Tibial artery (tissue), 4 donors: ENCODE data around the gene LHCGR.

ENCODE experiments used
- DNase-seq, 2 donors: peaks; one replicate each; pipeline ENCODE4 v3.0.0-alpha.2; 2019
- H3K27ac ChIP-seq, 2 donors: fragments of 200-600 bp; sonication (generic) in 1 of 2; 1 replicate in 1 of 2; 2 replicates in 1 of 2; pipeline ENCODE4 v1.5.1; 2018 to 2019; ENCODE audit warnings: mild to moderate bottlenecking in 1 of 2
- H3K27me3 ChIP-seq, 2 donors: fragments of 200-600 bp; sonication (generic) in 1 of 2; one replicate each; pipeline versions ENCODE4 v1.5.1 to v1.6.0; 2016 to 2019
- H3K36me3 ChIP-seq, 3 donors: fragments of 200-600 bp; sonication (generic) in 2 of 3; one replicate each; pipeline ENCODE4 v1.5.1; 2016 to 2019; ENCODE audit warnings: mild to moderate bottlenecking in 2 of 3
- H3K4me1 ChIP-seq, 4 donors: fragments of 200-600 bp; sonication (generic) in 2 of 4; 1 replicate in 3 of 4; 2 replicates in 1 of 4; pipeline ENCODE4 v1.5.1; 2016 to 2019
- H3K4me3 ChIP-seq, 2 donors: fragments of 200-600 bp; sonication (generic) in 1 of 2; 1 replicate in 1 of 2; 2 replicates in 1 of 2; pipeline ENCODE4 v1.5.1; 2018 to 2019; ENCODE audit warnings: mild to moderate bottlenecking in 2 of 2
- H3K9me3 ChIP-seq, 3 donors: fragments of 200-600 bp; sonication (generic) in 1 of 3; one replicate each; pipeline ENCODE4 v1.5.1; 2016 to 2019
- CTCF ChIP-seq, 2 experiments: fragments of 200-600 bp in 1 of 2; fragments of 450-650 bp in 1 of 2; IDR thresholded peaks; one replicate each; pipeline ENCODE4 v1.5.1; 2017 to 2019; ENCODE audit warnings: antibody characterized with exemption in 2 of 2, mild to moderate bottlenecking in 1 of 2, moderate library complexity in 1 of 2
- intact Hi-C: fragments of 100-400 bp; cut with DNase I; formaldehyde crosslinking; loops from one replicate; pipeline ENCODE4 v1.15.0; 2023; ENCODE audit warnings: low total_unique reads

LHCGR gene

GRCh38 chr2:48695991-48696390 lies 59.5 kb downstream of the LHCGR start:
- H3K4me1 ChIP-seq, result no peaks in the 10 kb centered on the region
- intact Hi-C loops, result no loop called here
- H3K9me3 ChIP-seq, result no peaks in the 10 kb centered on the region
- no peak overlapping the region for H3K4me3 ChIP-seq
- H3K27me3 ChIP-seq, result no peaks in the 10 kb centered on the region
- no peaks in the 10 kb centered on the region for H3K36me3 ChIP-seq
- H3K27ac ChIP-seq, result no peak overlapping the region
- DNase-seq, result no peak
- TF ChIP-seq CTCF (IDR thresholded peaks at IDR 0.05), result no peak

- no peak overlapping the region for H3K27ac ChIP-seq
- H3K36me3 ChIP-seq, result no peaks in the 10 kb centered on the region
- no peak for TF ChIP-seq CTCF (IDR thresholded peaks at IDR 0.05)
- DNase-seq, result no peak
- no peaks in the 10 kb centered on the region for H3K27me3 ChIP-seq
- H3K4me3 ChIP-seq, result no peak overlapping the region
- H3K4me1 ChIP-seq, result no peaks in the 10 kb centered on the region
- intact Hi-C loops, result no loop called here
- H3K9me3 ChIP-seq, result no peaks in the 10 kb centered on the region
Measured at GRCh38 chr2:48694149-48694548, 61.4 kb downstream of the LHCGR start.

- intact Hi-C loops, result no loop called here
- Histone ChIP-seq H3K4me1 (no peaks in the 10 kb centered on the region), H3K27me3 (no peaks in the 10 kb centered on the region), H3K9me3 (no peaks in the 10 kb centered on the region), H3K36me3 (no peaks in the 10 kb centered on the region), H3K4me3 (no peak overlapping the region), H3K27ac (no peak overlapping the region)
- no peak for DNase-seq
- TF ChIP-seq CTCF (IDR thresholded peaks at IDR 0.05), result no peak
Measured at GRCh38 chr2:48693645-48694044, 61.9 kb downstream of the LHCGR start.

GRCh38 chr2:48693066-48693465 lies 62.5 kb downstream of the LHCGR start:
- Histone ChIP-seq H3K9me3 (no peaks in the 10 kb centered on the region), H3K36me3 (no peaks in the 10 kb centered on the region), H3K4me3 (no peak overlapping the region), H3K27me3 (no peaks in the 10 kb centered on the region), H3K27ac (no peak overlapping the region), H3K4me1 (no peaks in the 10 kb centered on the region)
- no peak for TF ChIP-seq CTCF (IDR thresholded peaks at IDR 0.05)
- intact Hi-C loops, result no loop called here
- no peak for DNase-seq

- intact Hi-C loops, result no loop called here
- Histone ChIP-seq H3K4me3 (no peak overlapping the region), H3K9me3 (no peaks in the 10 kb centered on the region), H3K36me3 (no peaks in the 10 kb centered on the region), H3K27ac (no peak overlapping the region), H3K4me1 (no peaks in the 10 kb centered on the region), H3K27me3 (no peaks in the 10 kb centered on the region)
- TF ChIP-seq CTCF (IDR thresholded peaks at IDR 0.05), result no peak
- DNase-seq, result no peak
Measured at GRCh38 chr2:48691935-48692691, 63.4 kb downstream of the LHCGR start.

GRCh38 chr2:48685126-48685525 lies 70.4 kb downstream of the LHCGR start:
- Histone ChIP-seq H3K4me3 (no peak overlapping the region), H3K27ac (no peak overlapping the region), H3K36me3 (no peaks in the 10 kb centered on the region), H3K9me3 (no peaks in the 10 kb centered on the region), H3K4me1 (no peaks in the 10 kb centered on the region), H3K27me3 (no peaks in the 10 kb centered on the region)
- TF ChIP-seq CTCF (IDR thresholded peaks at IDR 0.05), result no peak
- intact Hi-C loops, result no loop called here
- DNase-seq, result no peak
